SW480 (cell line): Measurements from ENCODE around the gene CHST3.

Source experiments
- DNase-seq: peaks from one replicate; pipeline ENCODE4 v3.0.0-alpha.2; 2016; ENCODE audit warnings: low spot score

The CHST3 gene

DNA sequence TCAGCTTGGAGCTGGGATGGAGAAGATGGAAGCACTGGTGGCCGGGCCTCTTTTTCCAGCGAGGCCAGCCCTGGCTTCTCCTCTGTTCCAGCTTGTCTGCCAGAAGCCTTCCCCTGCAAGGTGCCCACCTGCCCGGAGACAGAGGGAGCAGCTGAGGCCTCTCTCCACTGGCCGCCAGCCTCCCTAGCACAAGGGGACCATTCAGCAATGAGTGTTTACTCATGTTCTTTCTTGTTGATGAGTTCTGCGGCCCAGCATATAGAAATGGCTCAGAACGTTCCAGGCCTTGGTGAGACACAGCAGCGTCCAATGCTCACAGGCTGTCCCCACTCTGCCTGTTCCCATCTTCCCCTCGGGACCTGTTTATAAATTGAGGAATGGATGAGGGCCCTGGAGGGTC, 47.3 kb downstream of the CHST3 start:
- DNase-seq, result no peak

DNA sequence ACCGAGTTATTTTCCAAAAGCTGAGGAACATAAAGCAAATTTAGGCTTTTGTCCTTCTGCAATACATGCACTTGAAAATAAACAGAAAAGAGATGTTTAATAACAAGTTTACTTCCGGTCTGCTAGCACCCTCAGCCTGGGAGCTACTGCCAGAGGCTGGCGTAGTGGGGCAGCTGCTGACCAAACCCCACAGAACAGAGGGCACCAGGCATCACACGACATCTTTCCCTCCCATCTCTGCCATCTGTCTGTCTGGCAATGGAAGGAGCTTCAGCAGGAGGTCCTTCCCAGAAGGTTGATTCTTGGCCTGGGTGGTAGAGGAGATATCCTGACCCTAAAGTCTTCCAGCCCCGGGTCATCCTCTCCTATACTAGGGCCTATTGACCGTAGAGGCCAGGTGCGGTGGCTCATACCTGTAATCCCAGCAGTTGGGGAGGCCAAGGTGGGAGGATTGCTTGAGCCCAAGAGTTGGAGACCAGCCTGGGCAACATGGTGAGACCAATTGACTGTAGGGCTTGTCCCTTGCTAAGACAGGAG, 47.8 kb downstream of the CHST3 start:
- DNase-seq, result no peak

GRCh38 chr10:72012796-72013195, 48.6 kb downstream of the CHST3 start:
- DNase-seq, result no peak

DNA sequence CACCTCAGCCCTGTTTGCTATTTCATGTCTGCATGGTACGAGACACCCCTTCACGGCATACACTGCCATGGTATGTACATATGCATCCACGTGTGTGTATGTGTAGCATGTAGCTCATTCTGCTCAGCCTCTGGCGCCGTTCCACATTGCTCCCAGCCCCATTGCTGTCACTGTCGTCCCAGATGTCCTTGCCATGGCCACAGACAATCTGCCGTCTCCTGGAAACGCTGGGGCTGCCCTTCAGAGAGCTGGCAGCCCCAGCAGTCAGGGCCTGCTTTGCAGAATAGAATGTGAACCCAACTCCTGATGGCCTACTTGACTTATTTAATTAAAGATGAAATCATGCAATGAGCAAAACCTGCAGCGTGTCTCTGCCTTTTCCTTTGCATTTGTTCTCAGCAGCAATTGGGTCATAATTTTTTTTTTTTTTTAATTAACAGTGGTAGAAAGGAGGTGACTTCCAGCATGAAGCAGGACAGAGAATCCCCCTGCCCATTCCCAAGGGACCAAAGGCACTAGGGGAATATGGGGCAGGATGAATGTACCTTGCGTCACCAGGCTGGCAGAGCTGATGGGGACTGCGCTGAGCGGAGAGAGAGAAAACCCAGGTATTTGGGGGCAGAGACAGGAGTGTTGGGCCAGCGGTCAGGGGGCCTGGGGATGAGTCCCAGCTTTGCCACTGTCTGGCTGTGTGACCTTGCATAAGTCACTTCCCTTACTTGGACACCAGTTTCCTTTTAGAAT, 49.2 kb downstream of the CHST3 start:
- DNase-seq, result no peak

- no peak for DNase-seq
Measured at GRCh38 chr10:72014197-72014596, 50.0 kb downstream of the CHST3 start.

- DNase-seq, result no peak
Measured at GRCh38 chr10:72014785-72015480, 50.7 kb downstream of the CHST3 start.

- no peak for DNase-seq
Measured at GRCh38 chr10:72015841-72016240, 51.6 kb downstream of the CHST3 start.

- DNase-seq, result no peak
Measured at GRCh38 chr10:72016608-72017300, 52.6 kb downstream of the CHST3 start.

DNA sequence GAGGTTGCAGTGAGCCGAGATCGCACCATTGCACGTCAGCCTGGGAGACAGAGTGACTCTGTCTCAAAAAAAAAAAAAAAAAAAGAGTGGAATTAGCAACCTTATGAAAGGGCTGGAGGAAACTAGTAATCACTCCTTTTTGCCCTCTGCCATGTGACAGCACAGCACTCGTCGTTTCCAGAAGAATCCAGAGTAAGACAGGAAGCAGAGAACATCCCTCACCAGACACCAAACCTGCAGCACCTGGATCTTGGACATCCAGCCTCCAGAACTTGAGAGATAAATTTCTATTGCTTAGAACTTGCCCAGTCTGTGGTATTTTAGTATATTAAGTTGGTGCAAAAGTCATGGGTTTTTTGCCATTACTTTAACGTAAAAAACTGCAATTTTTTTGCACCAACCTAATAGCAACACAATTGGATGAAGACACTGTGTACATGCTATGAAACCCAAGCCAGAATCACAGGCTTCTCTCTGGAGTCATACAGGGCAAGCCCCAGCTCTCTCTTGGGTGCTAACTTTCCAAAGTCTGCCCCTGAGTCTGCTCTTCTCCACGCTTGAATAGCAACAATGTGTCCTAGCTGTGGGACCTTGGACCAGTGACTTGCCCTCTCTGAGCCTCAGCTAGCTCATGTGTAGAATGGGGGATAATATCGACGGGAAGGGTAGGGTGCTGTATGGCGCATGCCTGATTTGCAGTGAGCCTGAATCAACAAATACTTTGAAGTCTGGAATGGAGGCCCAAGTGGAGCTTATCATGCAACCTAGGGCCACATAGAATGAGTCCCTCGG, 55.1 kb downstream of the CHST3 start:
- DNase-seq, result no peak

DNA sequence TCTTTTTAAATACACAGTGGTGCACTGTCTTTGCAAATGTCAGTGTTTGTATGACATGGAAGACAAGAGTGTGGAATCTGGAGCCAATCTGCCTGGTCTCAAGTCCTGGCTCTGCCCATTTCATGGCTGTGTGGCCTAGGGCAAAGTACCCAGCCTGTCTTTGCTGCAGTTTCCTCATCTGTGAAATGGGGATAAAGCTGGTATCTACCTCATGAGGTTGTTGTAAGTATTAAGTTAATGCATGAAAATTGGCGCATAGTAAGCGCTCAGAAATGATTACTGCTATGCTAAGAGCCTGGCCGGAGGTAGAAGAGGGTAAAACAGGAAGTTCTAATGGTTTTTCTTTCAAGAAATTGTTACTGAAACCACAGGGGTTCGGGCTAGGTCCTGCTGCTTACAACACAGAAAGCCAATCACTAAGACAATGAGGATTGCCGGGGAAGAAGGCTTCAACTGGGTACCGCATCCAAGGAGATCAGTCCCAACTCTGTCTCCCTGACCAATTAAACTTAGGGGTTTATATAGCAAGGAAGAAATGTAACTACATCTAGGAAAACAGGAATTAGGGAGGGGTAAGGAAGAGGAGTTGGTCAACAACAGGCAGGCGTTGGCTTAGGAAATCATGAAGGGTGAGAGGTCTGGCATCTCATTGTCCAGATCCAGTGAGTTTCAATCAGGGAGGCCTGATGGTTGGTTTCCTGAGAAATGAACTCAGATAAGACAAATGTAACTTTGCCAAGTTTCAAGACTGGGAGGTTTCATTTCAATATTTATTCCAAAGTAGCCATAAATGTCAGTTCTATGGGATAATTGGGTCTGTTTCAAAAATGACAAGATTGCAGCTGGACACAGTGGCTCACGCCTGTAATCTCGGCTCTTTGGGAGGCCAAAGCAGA, 57.0 kb downstream of the CHST3 start:
- DNase-seq, result no peak

DNA sequence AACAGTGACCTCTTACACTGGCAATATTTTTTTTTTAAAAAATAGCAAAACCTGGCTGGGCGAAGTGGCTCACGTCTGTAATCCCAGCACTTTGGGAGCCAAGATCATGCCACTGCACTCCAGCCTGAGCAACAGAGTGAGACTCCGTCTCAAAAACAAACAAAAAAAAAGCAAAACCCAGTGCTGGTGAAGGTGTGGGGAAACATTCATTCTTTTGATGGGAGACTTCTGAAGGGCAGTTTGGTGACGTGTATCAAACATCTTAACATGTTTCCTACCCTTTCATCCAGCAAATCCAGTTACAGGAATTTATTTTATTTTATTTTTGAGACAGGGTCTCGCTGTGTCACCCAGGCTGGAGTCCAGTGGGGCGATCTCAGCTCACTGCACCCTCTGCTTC, 58.0 kb downstream of the CHST3 start:
- DNase-seq, result no peak

DNA sequence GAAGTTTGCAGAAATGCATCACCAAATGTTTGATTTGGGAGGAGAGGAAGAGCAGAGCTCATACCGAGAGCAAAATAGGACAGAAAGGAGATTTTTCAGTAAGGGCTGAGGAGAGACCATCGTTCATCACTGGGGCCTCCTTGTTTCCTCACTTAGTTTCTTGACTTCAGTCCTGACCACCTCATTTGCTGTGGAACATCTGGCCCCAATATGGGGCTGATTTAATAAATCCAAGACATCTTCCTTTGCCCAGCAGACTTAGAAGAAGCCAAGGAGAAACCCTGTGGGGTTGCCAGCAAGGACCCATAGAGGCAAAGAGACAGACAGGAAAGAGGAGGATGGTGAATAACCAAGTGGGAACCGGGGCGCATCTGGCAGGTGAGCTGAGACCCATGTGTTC, 60.4 kb downstream of the CHST3 start:
- no peak for DNase-seq

DNA sequence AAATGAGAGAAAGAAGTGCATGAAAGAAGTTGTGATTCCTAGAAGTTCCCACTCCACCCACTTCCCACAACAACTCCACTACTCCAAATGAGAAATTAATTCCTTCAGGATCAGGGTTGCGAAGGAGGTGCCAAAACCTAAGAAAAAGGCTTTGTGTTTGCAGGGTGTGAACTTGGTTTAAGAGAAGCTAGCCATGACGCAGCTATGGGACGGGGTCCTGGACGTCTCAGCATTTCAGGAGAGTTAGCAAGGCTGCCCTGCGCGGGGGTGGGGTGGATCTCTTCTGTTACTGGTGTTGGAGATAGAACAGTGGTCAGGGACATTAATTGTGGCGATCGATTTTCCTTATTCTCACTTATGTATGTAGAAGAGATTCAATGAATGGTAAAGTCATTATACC, 61.2 kb downstream of the CHST3 start:
- no peak for DNase-seq

- no peak for DNase-seq
Measured at GRCh38 chr10:72025832-72026231, 61.6 kb downstream of the CHST3 start.

GRCh38 chr10:72026278-72027111, 62.3 kb downstream of the CHST3 start:
- DNase-seq, result no peak

DNA sequence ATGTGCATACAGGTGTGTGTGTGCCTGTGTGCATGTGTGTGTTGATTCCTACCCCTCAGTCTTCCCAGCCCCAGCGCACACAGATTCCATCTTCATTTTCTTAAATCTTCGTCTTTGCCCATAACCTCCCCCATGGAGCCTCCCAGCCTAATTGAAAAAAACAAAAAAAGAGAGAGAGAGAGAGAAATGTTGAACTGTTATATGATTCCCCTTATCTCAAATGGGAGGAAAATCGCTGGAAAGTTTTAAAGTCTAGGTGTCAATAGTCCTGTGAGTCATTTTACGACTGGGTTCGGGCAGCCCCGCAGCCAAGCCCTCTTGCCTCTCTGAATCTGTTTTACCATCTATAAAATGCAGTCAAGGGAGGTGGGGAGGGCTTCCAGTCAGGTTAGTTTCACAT, 63.3 kb downstream of the CHST3 start:
- no peak for DNase-seq

- no peak for DNase-seq
Measured at GRCh38 chr10:72029414-72029813, 65.2 kb downstream of the CHST3 start.

DNA sequence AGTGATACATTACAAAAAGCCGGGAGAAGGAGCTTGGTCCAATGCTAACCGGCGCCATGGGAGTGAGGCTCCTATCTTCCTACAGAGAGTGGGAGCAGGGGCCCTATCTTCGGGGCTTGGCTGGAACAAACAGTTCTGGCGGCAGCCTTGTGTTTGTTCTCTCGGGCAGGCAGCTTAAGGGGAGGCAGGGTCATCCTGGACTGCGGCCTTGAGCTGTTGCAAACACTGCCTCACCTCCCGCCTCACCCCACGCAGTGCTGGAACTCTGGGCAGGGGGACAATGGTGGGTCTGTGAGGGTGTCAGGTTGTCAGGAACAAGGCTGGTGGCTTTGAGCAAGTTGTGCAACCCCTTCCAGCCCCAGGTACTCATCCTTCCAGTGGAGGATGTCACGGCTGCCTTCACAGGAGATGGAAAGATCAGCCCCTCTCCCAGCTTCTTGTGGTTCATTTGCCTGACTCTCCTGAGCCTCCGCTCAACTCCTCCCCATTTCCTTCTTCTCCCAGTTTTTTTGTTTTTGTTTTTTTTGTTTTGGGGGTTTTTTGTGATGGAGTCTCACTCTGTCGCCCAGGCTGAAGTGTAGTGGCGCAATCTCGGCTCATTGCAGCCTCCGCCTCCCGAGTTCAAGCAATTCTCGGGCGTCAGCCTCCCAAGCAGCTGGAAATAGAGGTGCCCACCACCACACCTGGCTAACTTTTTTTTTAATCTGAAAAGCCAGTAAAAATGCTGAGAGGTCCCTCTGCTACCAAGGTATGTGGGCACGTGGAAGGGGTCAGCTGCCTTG, 66.8 kb downstream of the CHST3 start:
- no peak for DNase-seq

GRCh38 chr10:72031706-72032105, 67.5 kb downstream of the CHST3 start:
- DNase-seq, result no peak
